H1 (cell line): ENCODE measurements around the gene ZGRF1. TPM values are rescaled to one million over a fixed set of nuclear protein-coding genes. Genes with fewer than 3 reads are reported as not detected.

ENCODE experiments used
- ATF2 ChIP-seq: IDR thresholded peaks from 2 replicates; pipeline ENCODE4 v1.6.1; 2012; ENCODE audit warnings: low read length, inconsistent platforms
- BRCA1 ChIP-seq: IDR thresholded peaks from 2 replicates; pipeline ENCODE4 v1.6.1; 2012; ENCODE audit warnings: low read depth, low read length, improper control_type of control experiment
- POLR2A ChIP-seq, 2 experiments: IDR thresholded peaks; 1 replicate in 1 of 2; 2 replicates in 1 of 2; pipeline ENCODE4 v1.6.1; 2011; ENCODE audit warnings: low read depth in 2 of 2, low read length in 2 of 2, mild to moderate bottlenecking in 2 of 2; ENCODE audit errors: control extremely low read depth in 1 of 2
- POU5F1 ChIP-seq: IDR thresholded peaks from 2 replicates; pipeline ENCODE4 v1.6.1; 2011; ENCODE audit warnings: low read depth, mild to moderate bottlenecking, low read length, moderate library complexity
- SIN3A ChIP-seq, 2 experiments: IDR thresholded peaks in 1 of 2; conservative IDR thresholded peaks in 1 of 2; 2 replicates each; pipeline ENCODE4 v1.6.1; 2011 to 2012; ENCODE audit warnings: low read length in 2 of 2, improper control_type of control experiment in 1 of 2, low read depth in 1 of 2, mild to moderate bottlenecking in 1 of 2
- SIRT6 ChIP-seq: IDR thresholded peaks from one replicate; pipeline ENCODE4 v1.7.1; 2012; ENCODE audit warnings: low read length, inconsistent platforms
- TAF7 ChIP-seq: optimal IDR thresholded peaks from 2 replicates; pipeline ENCODE3; 2011; ENCODE audit warnings: low read depth, mild to moderate bottlenecking, inconsistent platforms, low read length, moderate library complexity, borderline replicate concordance
- polyA plus RNA-seq, 7 experiments: library from polyadenylated mRNA; depleted of rRNA in 3 of 7; stranded (reverse) in 5 of 7; unstranded in 2 of 7; fragments of >200 nt in 5 of 7; fragments of 200-250 nt in 2 of 7; gene quantifications; 1 replicate in 5 of 7; 2 replicates in 1 of 7; 4 replicates in 1 of 7; pipeline versions ENCODE4 v1.2.1 to v1.2.3, GENCODE V29; 2011 to 2013; ENCODE audit warnings: missing spikeins in 2 of 7, mixed read lengths in 2 of 7
- total RNA-seq: library from RNA; stranded (reverse); fragmentation: NEBNext Ultra II Directional; extraction: Animal tissue kit (Norgen Biotek cat#: 25700); gene quantifications from 2 replicates; pipeline ENCODE4 v1.2.1, GENCODE V29; 2021
- TF ChIP-seq, protein P1 (sequence below): fragments of 300-600 bp; sonication (generic); IDR thresholded peaks from 2 replicates; pipeline ENCODE4 v1.7.1; 2012; ENCODE audit warnings: low read length, moderate library complexity, mild to moderate bottlenecking, inconsistent platforms; ENCODE audit not compliant: insufficient replicate concordance
- TF ChIP-seq, protein P2 (sequence below): IDR thresholded peaks from 2 replicates; pipeline ENCODE4 v1.6.1; 2011; ENCODE audit warnings: low read depth, mild to moderate bottlenecking, low read length; ENCODE audit not compliant: insufficient read depth

ZGRF1 gene
- total and polyA plus RNA-seq, 2 of the 8 experiments (the other 6 are each of a cell fraction or from before 2014, with no cell fraction given) = 12.0 to 44.6 TPM

GRCh38 chr4:112652216-112652615 lies 15.5 kb upstream of the ZGRF1 start (continued):
- TF ChIP-seq, protein P1, sequence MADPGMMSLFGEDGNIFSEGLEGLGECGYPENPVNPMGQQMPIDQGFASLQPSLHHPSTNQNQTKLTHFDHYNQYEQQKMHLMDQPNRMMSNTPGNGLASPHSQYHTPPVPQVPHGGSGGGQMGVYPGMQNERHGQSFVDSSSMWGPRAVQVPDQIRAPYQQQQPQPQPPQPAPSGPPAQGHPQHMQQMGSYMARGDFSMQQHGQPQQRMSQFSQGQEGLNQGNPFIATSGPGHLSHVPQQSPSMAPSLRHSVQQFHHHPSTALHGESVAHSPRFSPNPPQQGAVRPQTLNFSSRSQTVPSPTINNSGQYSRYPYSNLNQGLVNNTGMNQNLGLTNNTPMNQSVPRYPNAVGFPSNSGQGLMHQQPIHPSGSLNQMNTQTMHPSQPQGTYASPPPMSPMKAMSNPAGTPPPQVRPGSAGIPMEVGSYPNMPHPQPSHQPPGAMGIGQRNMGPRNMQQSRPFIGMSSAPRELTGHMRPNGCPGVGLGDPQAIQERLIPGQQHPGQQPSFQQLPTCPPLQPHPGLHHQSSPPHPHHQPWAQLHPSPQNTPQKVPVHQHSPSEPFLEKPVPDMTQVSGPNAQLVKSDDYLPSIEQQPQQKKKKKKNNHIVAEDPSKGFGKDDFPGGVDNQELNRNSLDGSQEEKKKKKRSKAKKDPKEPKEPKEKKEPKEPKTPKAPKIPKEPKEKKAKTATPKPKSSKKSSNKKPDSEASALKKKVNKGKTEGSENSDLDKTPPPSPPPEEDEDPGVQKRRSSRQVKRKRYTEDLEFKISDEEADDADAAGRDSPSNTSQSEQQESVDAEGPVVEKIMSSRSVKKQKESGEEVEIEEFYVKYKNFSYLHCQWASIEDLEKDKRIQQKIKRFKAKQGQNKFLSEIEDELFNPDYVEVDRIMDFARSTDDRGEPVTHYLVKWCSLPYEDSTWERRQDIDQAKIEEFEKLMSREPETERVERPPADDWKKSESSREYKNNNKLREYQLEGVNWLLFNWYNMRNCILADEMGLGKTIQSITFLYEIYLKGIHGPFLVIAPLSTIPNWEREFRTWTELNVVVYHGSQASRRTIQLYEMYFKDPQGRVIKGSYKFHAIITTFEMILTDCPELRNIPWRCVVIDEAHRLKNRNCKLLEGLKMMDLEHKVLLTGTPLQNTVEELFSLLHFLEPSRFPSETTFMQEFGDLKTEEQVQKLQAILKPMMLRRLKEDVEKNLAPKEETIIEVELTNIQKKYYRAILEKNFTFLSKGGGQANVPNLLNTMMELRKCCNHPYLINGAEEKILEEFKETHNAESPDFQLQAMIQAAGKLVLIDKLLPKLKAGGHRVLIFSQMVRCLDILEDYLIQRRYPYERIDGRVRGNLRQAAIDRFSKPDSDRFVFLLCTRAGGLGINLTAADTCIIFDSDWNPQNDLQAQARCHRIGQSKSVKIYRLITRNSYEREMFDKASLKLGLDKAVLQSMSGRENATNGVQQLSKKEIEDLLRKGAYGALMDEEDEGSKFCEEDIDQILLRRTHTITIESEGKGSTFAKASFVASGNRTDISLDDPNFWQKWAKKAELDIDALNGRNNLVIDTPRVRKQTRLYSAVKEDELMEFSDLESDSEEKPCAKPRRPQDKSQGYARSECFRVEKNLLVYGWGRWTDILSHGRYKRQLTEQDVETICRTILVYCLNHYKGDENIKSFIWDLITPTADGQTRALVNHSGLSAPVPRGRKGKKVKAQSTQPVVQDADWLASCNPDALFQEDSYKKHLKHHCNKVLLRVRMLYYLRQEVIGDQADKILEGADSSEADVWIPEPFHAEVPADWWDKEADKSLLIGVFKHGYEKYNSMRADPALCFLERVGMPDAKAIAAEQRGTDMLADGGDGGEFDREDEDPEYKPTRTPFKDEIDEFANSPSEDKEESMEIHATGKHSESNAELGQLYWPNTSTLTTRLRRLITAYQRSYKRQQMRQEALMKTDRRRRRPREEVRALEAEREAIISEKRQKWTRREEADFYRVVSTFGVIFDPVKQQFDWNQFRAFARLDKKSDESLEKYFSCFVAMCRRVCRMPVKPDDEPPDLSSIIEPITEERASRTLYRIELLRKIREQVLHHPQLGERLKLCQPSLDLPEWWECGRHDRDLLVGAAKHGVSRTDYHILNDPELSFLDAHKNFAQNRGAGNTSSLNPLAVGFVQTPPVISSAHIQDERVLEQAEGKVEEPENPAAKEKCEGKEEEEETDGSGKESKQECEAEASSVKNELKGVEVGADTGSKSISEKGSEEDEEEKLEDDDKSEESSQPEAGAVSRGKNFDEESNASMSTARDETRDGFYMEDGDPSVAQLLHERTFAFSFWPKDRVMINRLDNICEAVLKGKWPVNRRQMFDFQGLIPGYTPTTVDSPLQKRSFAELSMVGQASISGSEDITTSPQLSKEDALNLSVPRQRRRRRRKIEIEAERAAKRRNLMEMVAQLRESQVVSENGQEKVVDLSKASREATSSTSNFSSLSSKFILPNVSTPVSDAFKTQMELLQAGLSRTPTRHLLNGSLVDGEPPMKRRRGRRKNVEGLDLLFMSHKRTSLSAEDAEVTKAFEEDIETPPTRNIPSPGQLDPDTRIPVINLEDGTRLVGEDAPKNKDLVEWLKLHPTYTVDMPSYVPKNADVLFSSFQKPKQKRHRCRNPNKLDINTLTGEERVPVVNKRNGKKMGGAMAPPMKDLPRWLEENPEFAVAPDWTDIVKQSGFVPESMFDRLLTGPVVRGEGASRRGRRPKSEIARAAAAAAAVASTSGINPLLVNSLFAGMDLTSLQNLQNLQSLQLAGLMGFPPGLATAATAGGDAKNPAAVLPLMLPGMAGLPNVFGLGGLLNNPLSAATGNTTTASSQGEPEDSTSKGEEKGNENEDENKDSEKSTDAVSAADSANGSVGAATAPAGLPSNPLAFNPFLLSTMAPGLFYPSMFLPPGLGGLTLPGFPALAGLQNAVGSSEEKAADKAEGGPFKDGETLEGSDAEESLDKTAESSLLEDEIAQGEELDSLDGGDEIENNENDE = peak; percentile 98
- TF ChIP-seq POLR2A (IDR thresholded peaks at IDR 0.05; ENCODE audit: control extremely low read depth in 1 of 2, low read depth in 2 of 2, low read length in 2 of 2) (peak in 1 of 2 experiments; percentile 31; a peak in 1 of 3 replicates), ATF2 (peak; percentile 97), POU5F1 (peak; percentile 99), BRCA1 (peak; percentile 73), TAF7 (peak; percentile 60), SIN3A (conservative IDR thresholded peaks at IDR 0.05 in 1 of 2, IDR thresholded peaks at IDR 0.05 in 1 of 2; ENCODE audit: low read depth in 1 of 2, low read length in 2 of 2) (0 out of 4 replicates have a peak, but pooled peaks of 1 of the 2 experiments have one; percentile 33), SIRT6 (no peak)
- TF ChIP-seq, protein P2, sequence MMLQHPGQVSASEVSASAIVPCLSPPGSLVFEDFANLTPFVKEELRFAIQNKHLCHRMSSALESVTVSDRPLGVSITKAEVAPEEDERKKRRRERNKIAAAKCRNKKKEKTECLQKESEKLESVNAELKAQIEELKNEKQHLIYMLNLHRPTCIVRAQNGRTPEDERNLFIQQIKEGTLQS = no peak
